ENCODE data around the gene CERS6.

The CERS6 gene

GRCh38 chr2:168456521-168457189 lies 583 bp downstream of the CERS6 start:
- Mint-ChIP-seq H3K9me3 (no peaks in the 10 kb centered on the region), H3K4me3 (no peak overlapping the region), H3K27me3 (no peaks in the 10 kb centered on the region), H3K4me1 (peaks cover 35% of the 10 kb centered on the region), H3K27ac (peak overlapping the region; percentile 61 to 71)
- peak; percentile 51 to 52 for DNase-seq
- peak; percentile 65 for ATAC-seq

GRCh38 chr2:168457190-168457895 lies 1.3 kb downstream of the CERS6 start:
- H3K4me1 Mint-ChIP-seq = peaks cover 42% of the 10 kb centered on the region

GRCh38 chr2:168458139-168458538 lies 2.1 kb downstream of the CERS6 start:
- Mint-ChIP-seq H3K9me3 (no peaks in the 10 kb centered on the region), H3K4me3 (no peak overlapping the region), H3K27ac (peak overlapping the region in 1 of 2 donors; percentile 15), H3K27me3 (no peaks in the 10 kb centered on the region), H3K4me1 (peaks cover 46% of the 10 kb centered on the region)
- no peak for ATAC-seq
- DNase-seq = no peak

More at GRCh38 chr2:168457190-168457895, 1.3 kb downstream of the CERS6 start:
- ATAC-seq = peak; percentile 1
- Mint-ChIP-seq H3K4me3 (no peak overlapping the region), H3K9me3 (no peaks in the 10 kb centered on the region), H3K27me3 (no peaks in the 10 kb centered on the region), H3K27ac (peak overlapping the region; percentile 61 to 71)
- no peak for DNase-seq

- H3K4me3 Mint-ChIP-seq = peak overlapping the region in 1 of 2 donors; percentile 11
These were observed 3.2 kb downstream of the CERS6 start for GRCh38 chr2:168459256-168459655.

GRCh38 chr2:168460571-168460970 lies 4.5 kb downstream of the CERS6 start:
- peaks cover 66% of the 10 kb centered on the region for H3K4me1 Mint-ChIP-seq
- H3K27me3 Mint-ChIP-seq = no peaks in the 10 kb centered on the region
- no peaks in the 10 kb centered on the region for H3K9me3 Mint-ChIP-seq
- no peak overlapping the region for H3K4me3 Mint-ChIP-seq
- ATAC-seq = no peak
- H3K27ac Mint-ChIP-seq = peak overlapping the region in 1 of 2 donors; percentile 37
- DNase-seq = no peak

More at GRCh38 chr2:168459256-168459655, 3.2 kb downstream of the CERS6 start:
- ATAC-seq (no peak), DNase-seq (no peak)
- no peaks in the 10 kb centered on the region for H3K9me3 Mint-ChIP-seq
- peaks cover 53% of the 10 kb centered on the region for H3K4me1 Mint-ChIP-seq
- H3K27me3 Mint-ChIP-seq = no peaks in the 10 kb centered on the region
- H3K27ac Mint-ChIP-seq = no peak overlapping the region

GRCh38 chr2:168461178-168461941 lies 5.3 kb downstream of the CERS6 start:
- Mint-ChIP-seq H3K4me1 (peaks cover 74% of the 10 kb centered on the region), H3K9me3 (no peaks in the 10 kb centered on the region), H3K27ac (peak overlapping the region; percentile 81 to 89), H3K27me3 (no peaks in the 10 kb centered on the region), H3K4me3 (no peak overlapping the region)
- ATAC-seq (no peak), DNase-seq (no peak)

GRCh38 chr2:168461942-168462331 lies 5.9 kb downstream of the CERS6 start:
- ATAC-seq (no peak), DNase-seq (no peak)
- Mint-ChIP-seq H3K4me1 (peaks cover 79% of the 10 kb centered on the region), H3K27ac (peak overlapping the region; percentile 81 to 89), H3K27me3 (no peaks in the 10 kb centered on the region), H3K4me3 (no peak overlapping the region), H3K9me3 (no peaks in the 10 kb centered on the region)

GRCh38 chr2:168462543-168463045 lies 6.5 kb downstream of the CERS6 start:
- Mint-ChIP-seq H3K4me3 (no peak overlapping the region), H3K9me3 (no peaks in the 10 kb centered on the region), H3K27ac (peak overlapping the region in 1 of 2 donors; percentile 74), H3K27me3 (no peaks in the 10 kb centered on the region), H3K4me1 (peaks cover 86% of the 10 kb centered on the region)
- ATAC-seq (no peak), DNase-seq (no peak)

- peaks cover 91% of the 10 kb centered on the region for H3K4me1 Mint-ChIP-seq
- no peaks in the 10 kb centered on the region for H3K9me3 Mint-ChIP-seq
- H3K4me3 Mint-ChIP-seq = peak overlapping the region in 1 of 2 donors; percentile 73
- no peaks in the 10 kb centered on the region for H3K27me3 Mint-ChIP-seq
- no peak overlapping the region for H3K27ac Mint-ChIP-seq
- DNase-seq = peak in 1 of 2 donors; percentile 53
- peak; percentile 81 for ATAC-seq
These were observed 9.5 kb downstream of the CERS6 start for GRCh38 chr2:168465594-168465993.

- H3K9me3 Mint-ChIP-seq = no peaks in the 10 kb centered on the region
- peak overlapping the region; percentile 73 to 76 for H3K4me3 Mint-ChIP-seq
- H3K4me1 Mint-ChIP-seq = peaks cover 89% of the 10 kb centered on the region
- ATAC-seq (no peak), DNase-seq (no peak)
- H3K27me3 Mint-ChIP-seq = no peaks in the 10 kb centered on the region
- H3K27ac Mint-ChIP-seq = peak overlapping the region in 1 of 2 donors; percentile 85
These were observed 10.2 kb downstream of the CERS6 start for GRCh38 chr2:168466190-168466737.

GRCh38 chr2:168466834-168467565 lies 10.9 kb downstream of the CERS6 start:
- Mint-ChIP-seq H3K9me3 (no peaks in the 10 kb centered on the region), H3K4me3 (peak overlapping the region; percentile 73 to 76), H3K4me1 (peaks cover 82% of the 10 kb centered on the region), H3K27me3 (no peaks in the 10 kb centered on the region), H3K27ac (peak overlapping the region; percentile 49 to 85)
- ATAC-seq (no peak), DNase-seq (no peak)

- Mint-ChIP-seq H3K27me3 (no peaks in the 10 kb centered on the region), H3K9me3 (no peaks in the 10 kb centered on the region), H3K27ac (no peak overlapping the region), H3K4me1 (peaks cover 81% of the 10 kb centered on the region), H3K4me3 (peak overlapping the region in 1 of 2 donors; percentile 17)
- ATAC-seq (no peak), DNase-seq (no peak)
These were observed 11.7 kb downstream of the CERS6 start for GRCh38 chr2:168467729-168468128.

GRCh38 chr2:168468354-168468753 lies 12.3 kb downstream of the CERS6 start:
- H3K27me3 Mint-ChIP-seq = no peaks in the 10 kb centered on the region
- H3K4me1 Mint-ChIP-seq = peaks cover 86% of the 10 kb centered on the region
- H3K9me3 Mint-ChIP-seq = no peaks in the 10 kb centered on the region
- H3K27ac Mint-ChIP-seq = peak overlapping the region in 1 of 2 donors; percentile 64
- ATAC-seq (no peak), DNase-seq (no peak)
- peak overlapping the region in 1 of 2 donors; percentile 6 for H3K4me3 Mint-ChIP-seq

GRCh38 chr2:168469281-168469988 lies 13.4 kb downstream of the CERS6 start:
- Mint-ChIP-seq H3K9me3 (no peaks in the 10 kb centered on the region), H3K27me3 (no peaks in the 10 kb centered on the region), H3K4me1 (peaks cover 85% of the 10 kb centered on the region), H3K4me3 (peak overlapping the region; percentile 13 to 52), H3K27ac (peak overlapping the region in 1 of 2 donors; percentile 12)
- DNase-seq = no peak
- peak; percentile 82 for ATAC-seq
